ENCODE data around the gene ZNF445.
A peak's percentile ranks its signal among the peaks of the same experiment; 100 is the strongest.
"Not testable (repeated sequence)": the region's sequence is repeated elsewhere in the genome, so short reads cannot be mapped to it uniquely, and the experiment has no call there.

The ZNF445 gene

GRCh38 chr3:44476963-44477311, 533 bp downstream of the ZNF445 start:
- Histone ChIP-seq H3K4me3 (ENCODE audit: low read depth, low read length) (peak overlapping the region; percentile 91), H2AFZ (ENCODE audit: low read length, unreplicated experiment) (peak overlapping the region; percentile 84), H3K79me2 (ENCODE audit: control insufficient read depth, insufficient read depth, low read length, unreplicated experiment) (peaks cover 45% of the 10 kb centered on the region), H3K36me3 (ENCODE audit: insufficient read depth, low read length) (no peaks in the 10 kb centered on the region), H3K4me1 (ENCODE audit: control insufficient read depth, insufficient read depth, low read length, unreplicated experiment) (peaks cover 6% of the 10 kb centered on the region), H3K27ac (ENCODE audit: low read depth, low read length) (no peak overlapping the region), H3K27me3 (ENCODE audit: insufficient read depth, low read length) (no peaks in the 10 kb centered on the region)

- H2AFZ ChIP-seq (ENCODE audit: low read length, unreplicated experiment): peak overlapping the region; percentile 68
These were observed 1.3 kb downstream of the ZNF445 start for GRCh38 chr3:44476181-44476611.

GRCh38 chr3:44474886-44475285, 2.6 kb downstream of the ZNF445 start:
- not testable (repeated sequence) for H3K27ac ChIP-seq (ENCODE audit: low read depth, low read length)

More at GRCh38 chr3:44476181-44476611, 1.3 kb downstream of the ZNF445 start:
- Histone ChIP-seq H3K27ac (ENCODE audit: low read depth, low read length) (no peak overlapping the region), H3K4me1 (ENCODE audit: control insufficient read depth, insufficient read depth, low read length, unreplicated experiment) (peaks cover 6% of the 10 kb centered on the region), H3K4me3 (ENCODE audit: low read depth, low read length) (peak overlapping the region; percentile 91), H3K79me2 (ENCODE audit: control insufficient read depth, insufficient read depth, low read length, unreplicated experiment) (peaks cover 53% of the 10 kb centered on the region), H3K27me3 (ENCODE audit: insufficient read depth, low read length) (no peaks in the 10 kb centered on the region), H3K36me3 (ENCODE audit: insufficient read depth, low read length) (0 out of 2 replicates have a peak, but pooled peaks cover under 1% of the 10 kb centered on the region)

GRCh38 chr3:44470430-44470829, 7.0 kb downstream of the ZNF445 start:
- Histone ChIP-seq H3K36me3 (ENCODE audit: insufficient read depth, low read length) (peaks cover 23% of the 10 kb centered on the region; the same call in 1 of the 2 replicates), H3K27me3 (ENCODE audit: insufficient read depth, low read length) (no peaks in the 10 kb centered on the region), H3K4me3 (ENCODE audit: low read depth, low read length) (no peak overlapping the region), H3K27ac (ENCODE audit: low read depth, low read length) (no peak overlapping the region), H3K79me2 (ENCODE audit: control insufficient read depth, insufficient read depth, low read length, unreplicated experiment) (peaks cover 65% of the 10 kb centered on the region), H3K4me1 (ENCODE audit: control insufficient read depth, insufficient read depth, low read length, unreplicated experiment) (peaks cover 11% of the 10 kb centered on the region), H2AFZ (ENCODE audit: low read length, unreplicated experiment) (no peak overlapping the region)

More at GRCh38 chr3:44474886-44475285, 2.6 kb downstream of the ZNF445 start:
- H3K27me3 ChIP-seq (ENCODE audit: insufficient read depth, low read length); H2AFZ ChIP-seq (ENCODE audit: low read length, unreplicated experiment); H3K4me3 ChIP-seq (ENCODE audit: low read depth, low read length); H3K4me1 ChIP-seq (ENCODE audit: control insufficient read depth, insufficient read depth, low read length, unreplicated experiment): not testable (repeated sequence)
- Histone ChIP-seq H3K36me3 (ENCODE audit: insufficient read depth, low read length) (peaks cover 13% of the 10 kb centered on the region; the same call in 1 of the 2 replicates), H3K79me2 (ENCODE audit: control insufficient read depth, insufficient read depth, low read length, unreplicated experiment) (peaks cover 65% of the 10 kb centered on the region)

- Histone ChIP-seq H3K27me3 (ENCODE audit: insufficient read depth, low read length) (no peaks in the 10 kb centered on the region), H2AFZ (ENCODE audit: low read length, unreplicated experiment) (no peak overlapping the region), H3K79me2 (ENCODE audit: control insufficient read depth, insufficient read depth, low read length, unreplicated experiment) (peaks cover 60% of the 10 kb centered on the region), H3K36me3 (ENCODE audit: insufficient read depth, low read length) (peaks cover 23% of the 10 kb centered on the region; the same call in 1 of the 2 replicates), H3K4me1 (ENCODE audit: control insufficient read depth, insufficient read depth, low read length, unreplicated experiment) (peaks cover 11% of the 10 kb centered on the region), H3K27ac (ENCODE audit: low read depth, low read length) (no peak overlapping the region), H3K4me3 (ENCODE audit: low read depth, low read length) (no peak overlapping the region)
These were observed 7.6 kb downstream of the ZNF445 start for GRCh38 chr3:44469914-44470313.

- H3K4me3 ChIP-seq (ENCODE audit: low read depth, low read length): peak overlapping the region; percentile 15; the same call in 1 of the 2 replicates
- peaks cover 50% of the 10 kb centered on the region for H3K79me2 ChIP-seq (ENCODE audit: control insufficient read depth, insufficient read depth, low read length, unreplicated experiment)
- peak overlapping the region; percentile 31 for H3K27ac ChIP-seq (ENCODE audit: low read depth, low read length)
- H3K27me3 ChIP-seq (ENCODE audit: insufficient read depth, low read length): no peaks in the 10 kb centered on the region
- H2AFZ ChIP-seq (ENCODE audit: low read length, unreplicated experiment): no peak overlapping the region
- peaks cover 29% of the 10 kb centered on the region; the same call in 1 of the 2 replicates for H3K36me3 ChIP-seq (ENCODE audit: insufficient read depth, low read length)
- peaks cover 11% of the 10 kb centered on the region for H3K4me1 ChIP-seq (ENCODE audit: control insufficient read depth, insufficient read depth, low read length, unreplicated experiment)
These were observed 8.6 kb downstream of the ZNF445 start for GRCh38 chr3:44468572-44469520.

GRCh38 chr3:44468099-44468537, 9.4 kb downstream of the ZNF445 start:
- Histone ChIP-seq H3K36me3 (ENCODE audit: insufficient read depth, low read length) (peaks cover 35% of the 10 kb centered on the region; the same call in 1 of the 2 replicates), H3K4me1 (ENCODE audit: control insufficient read depth, insufficient read depth, low read length, unreplicated experiment) (peaks cover 11% of the 10 kb centered on the region), H3K79me2 (ENCODE audit: control insufficient read depth, insufficient read depth, low read length, unreplicated experiment) (peaks cover 45% of the 10 kb centered on the region)
- not testable (repeated sequence) for H3K4me3 ChIP-seq (ENCODE audit: low read depth, low read length); H3K27ac ChIP-seq (ENCODE audit: low read depth, low read length); H3K27me3 ChIP-seq (ENCODE audit: insufficient read depth, low read length); H2AFZ ChIP-seq (ENCODE audit: low read length, unreplicated experiment)

GRCh38 chr3:44467241-44467640, 10.2 kb downstream of the ZNF445 start:
- Histone ChIP-seq H3K4me1 (ENCODE audit: control insufficient read depth, insufficient read depth, low read length, unreplicated experiment) (peaks cover 11% of the 10 kb centered on the region), H3K4me3 (ENCODE audit: low read depth, low read length) (no peak overlapping the region), H3K36me3 (ENCODE audit: insufficient read depth, low read length) (peaks cover 39% of the 10 kb centered on the region), H3K27ac (ENCODE audit: low read depth, low read length) (no peak overlapping the region), H3K27me3 (ENCODE audit: insufficient read depth, low read length) (no peaks in the 10 kb centered on the region), H3K79me2 (ENCODE audit: control insufficient read depth, insufficient read depth, low read length, unreplicated experiment) (peaks cover 37% of the 10 kb centered on the region), H2AFZ (ENCODE audit: low read length, unreplicated experiment) (no peak overlapping the region)

GRCh38 chr3:44464920-44465319, 12.6 kb downstream of the ZNF445 start:
- peaks cover 11% of the 10 kb centered on the region for H3K4me1 ChIP-seq (ENCODE audit: control insufficient read depth, insufficient read depth, low read length, unreplicated experiment)
- H3K27me3 ChIP-seq (ENCODE audit: insufficient read depth, low read length); H3K4me3 ChIP-seq (ENCODE audit: low read depth, low read length); H2AFZ ChIP-seq (ENCODE audit: low read length, unreplicated experiment); H3K27ac ChIP-seq (ENCODE audit: low read depth, low read length): not testable (repeated sequence)
- peaks cover 42% of the 10 kb centered on the region for H3K36me3 ChIP-seq (ENCODE audit: insufficient read depth, low read length)
- H3K79me2 ChIP-seq (ENCODE audit: control insufficient read depth, insufficient read depth, low read length, unreplicated experiment): peaks cover 15% of the 10 kb centered on the region

GRCh38 chr3:44464509-44464908, 13.0 kb downstream of the ZNF445 start:
- Histone ChIP-seq H3K27ac (ENCODE audit: low read depth, low read length) (no peak overlapping the region), H3K27me3 (ENCODE audit: insufficient read depth, low read length) (no peaks in the 10 kb centered on the region), H3K36me3 (ENCODE audit: insufficient read depth, low read length) (peaks cover 43% of the 10 kb centered on the region), H3K79me2 (ENCODE audit: control insufficient read depth, insufficient read depth, low read length, unreplicated experiment) (peaks cover 11% of the 10 kb centered on the region), H3K4me3 (ENCODE audit: low read depth, low read length) (no peak overlapping the region), H2AFZ (ENCODE audit: low read length, unreplicated experiment) (no peak overlapping the region), H3K4me1 (ENCODE audit: control insufficient read depth, insufficient read depth, low read length, unreplicated experiment) (peaks cover 11% of the 10 kb centered on the region)

- H2AFZ ChIP-seq (ENCODE audit: low read length, unreplicated experiment); H3K79me2 ChIP-seq (ENCODE audit: control insufficient read depth, insufficient read depth, low read length, unreplicated experiment); H3K27me3 ChIP-seq (ENCODE audit: insufficient read depth, low read length); H3K4me3 ChIP-seq (ENCODE audit: low read depth, low read length); H3K4me1 ChIP-seq (ENCODE audit: control insufficient read depth, insufficient read depth, low read length, unreplicated experiment); H3K27ac ChIP-seq (ENCODE audit: low read depth, low read length): not testable (repeated sequence)
- peaks cover 58% of the 10 kb centered on the region for H3K36me3 ChIP-seq (ENCODE audit: insufficient read depth, low read length)
These were observed 17.4 kb downstream of the ZNF445 start for GRCh38 chr3:44460050-44460449.

All from ACC112 (cell line).